HEK293 (cell line): ENCODE results near the gene GPR141.

Source experiments
- CTCF ChIA-PET: fragments of 350-600 bp; formaldehyde crosslinking; extraction: SDS; loops from one replicate; lab custom pipeline; 2021; ENCODE audit warnings: antibody characterized with exemption; lab: Yijun Ruan, JAX
- POLR2A ChIA-PET: fragments of 300-600 bp; formaldehyde crosslinking; extraction: SDS; loops from one replicate; lab custom pipeline; 2020; ENCODE audit warnings: antibody characterized with exemption, inconsistent platforms; lab: Yijun Ruan, JAX
- H3K27ac ChIP-seq: fragments of 200-500 bp; sonication (Bioruptor generic); 2 replicates; pipeline ENCODE4 v1.5.1; 2014; ENCODE audit warnings: low read depth, low read length, control low read depth, inconsistent platforms; ENCODE audit errors: extremely low read depth
- H3K36me3 ChIP-seq, 2 experiments: fragments of 200-500 bp in 1 of 2; sonication (Bioruptor generic) in 1 of 2; 1 replicate in 1 of 2; 2 replicates in 1 of 2; pipeline ENCODE4 v1.5.1; 2014 to 2017; ENCODE audit warnings: inconsistent platforms in 2 of 2, low read length in 2 of 2; ENCODE audit not compliant: control insufficient read depth in 2 of 2, insufficient read depth in 1 of 2
- H3K4me1 ChIP-seq: fragments of 200-500 bp; sonication (Bioruptor generic); 2 replicates; pipeline ENCODE4 v1.5.1; 2014; ENCODE audit warnings: mild to moderate bottlenecking, low read length, inconsistent platforms; ENCODE audit not compliant: control insufficient read depth, insufficient read depth
- H3K4me3 ChIP-seq: 2 replicates; pipeline ENCODE4 v1.5.1; 2011; ENCODE audit warnings: low read depth, mild to moderate bottlenecking, control low read depth, low read length, moderate library complexity
- H3K9me3 ChIP-seq: fragments of 200-500 bp; sonication (Bioruptor generic); 2 replicates; pipeline ENCODE4 v1.5.1; 2014; ENCODE audit warnings: low read depth, low read length, inconsistent platforms; ENCODE audit not compliant: control insufficient read depth, insufficient read depth
- GLI4 ChIP-seq: fragments of 450-650 bp; formaldehyde crosslinking; IDR thresholded peaks from 2 replicates; pipeline ENCODE4 v1.5.1; 2016; ENCODE audit warnings: missing biosample characterization, missing genetic modification characterization
- GLIS1 ChIP-seq: fragments of 450-650 bp; formaldehyde crosslinking; IDR thresholded peaks from 2 replicates; pipeline ENCODE4 v1.5.1; 2016; ENCODE audit warnings: missing biosample characterization, missing genetic modification characterization
- HOXA7 ChIP-seq: sonication (generic); formaldehyde crosslinking; IDR thresholded peaks from 2 replicates; pipeline ENCODE4 v1.8.1; 2022; ENCODE audit warnings: missing genetic modification reagents, borderline replicate concordance
- KLF8 ChIP-seq: fragments of 450-650 bp; formaldehyde crosslinking; IDR thresholded peaks from 2 replicates; pipeline ENCODE4 v1.5.1; 2016; ENCODE audit warnings: missing biosample characterization, missing genetic modification characterization
- MYNN ChIP-seq: fragments of 450-650 bp; formaldehyde crosslinking; IDR thresholded peaks from 2 replicates; pipeline ENCODE4 v1.5.1; 2016; ENCODE audit warnings: missing biosample characterization, missing genetic modification characterization, borderline replicate concordance
- OSR2 ChIP-seq: fragments of 450-650 bp; formaldehyde crosslinking; IDR thresholded peaks from 2 replicates; pipeline ENCODE4 v1.5.1; 2016; ENCODE audit warnings: missing biosample characterization, missing genetic modification characterization
- PATZ1 ChIP-seq: fragments of 450-650 bp; formaldehyde crosslinking; IDR thresholded peaks from 2 replicates; pipeline ENCODE4 v1.5.1; 2016; ENCODE audit warnings: missing biosample characterization, missing genetic modification characterization
- SCRT1 ChIP-seq: fragments of 450-650 bp; formaldehyde crosslinking; IDR thresholded peaks from 2 replicates; pipeline ENCODE4 v1.5.1; 2016; ENCODE audit warnings: missing biosample characterization, missing genetic modification characterization, borderline replicate concordance
- SP2 ChIP-seq: fragments of 450-650 bp; formaldehyde crosslinking; IDR thresholded peaks from 2 replicates; pipeline ENCODE4 v1.5.1; 2016; ENCODE audit warnings: missing biosample characterization, missing genetic modification characterization
- ZBTB48 ChIP-seq: fragments of 450-650 bp; formaldehyde crosslinking; IDR thresholded peaks from 2 replicates; pipeline ENCODE4 v1.5.1; 2016; ENCODE audit warnings: missing biosample characterization, missing genetic modification characterization
- ZNF114 ChIP-seq: fragments of 450-650 bp; formaldehyde crosslinking; IDR thresholded peaks from 2 replicates; pipeline ENCODE4 v1.5.0; 2017; ENCODE audit warnings: missing biosample characterization, missing genetic modification characterization
- ZNF202 ChIP-seq: fragments of 450-650 bp; formaldehyde crosslinking; IDR thresholded peaks from 2 replicates; pipeline ENCODE4 v1.5.1; 2016; ENCODE audit warnings: missing biosample characterization, missing genetic modification characterization, borderline replicate concordance
- ZNF211 ChIP-seq: fragments of 450-650 bp; formaldehyde crosslinking; IDR thresholded peaks from 2 replicates; pipeline ENCODE4 v1.5.1; 2016; ENCODE audit warnings: low read depth, missing biosample characterization, missing genetic modification characterization
- ZNF221 ChIP-seq: fragments of 450-650 bp; formaldehyde crosslinking; IDR thresholded peaks from 2 replicates; pipeline ENCODE4 v1.5.1; 2017; ENCODE audit warnings: missing biosample characterization, missing genetic modification characterization, borderline replicate concordance
- ZNF23 ChIP-seq: fragments of 450-650 bp; formaldehyde crosslinking; IDR thresholded peaks from 2 replicates; pipeline ENCODE4 v1.5.1; 2016; ENCODE audit warnings: missing biosample characterization, missing genetic modification characterization, borderline replicate concordance
- ZNF311 ChIP-seq: fragments of 450-650 bp; formaldehyde crosslinking; IDR thresholded peaks from 2 replicates; pipeline ENCODE4 v1.5.1; 2017; ENCODE audit warnings: missing biosample characterization, missing genetic modification characterization, borderline replicate concordance
- ZNF341 ChIP-seq: fragments of 450-650 bp; formaldehyde crosslinking; IDR thresholded peaks from 2 replicates; pipeline ENCODE4; 2016; ENCODE audit warnings: low read depth, missing biosample characterization, missing genetic modification characterization
- ZNF404 ChIP-seq: fragments of 450-650 bp; formaldehyde crosslinking; IDR thresholded peaks from 2 replicates; pipeline ENCODE4 v1.5.1; 2017; ENCODE audit warnings: missing biosample characterization, missing genetic modification characterization
- ZNF530 ChIP-seq: fragments of 450-650 bp; formaldehyde crosslinking; IDR thresholded peaks from 2 replicates; pipeline ENCODE4 v1.5.1; 2016; ENCODE audit warnings: low read depth, missing biosample characterization, missing genetic modification characterization
- ZNF558 ChIP-seq: fragments of 450-650 bp; formaldehyde crosslinking; IDR thresholded peaks from 2 replicates; pipeline ENCODE4 v1.5.1; 2016; ENCODE audit warnings: missing biosample characterization, missing genetic modification characterization
- ZNF677 ChIP-seq: fragments of 450-650 bp; IDR thresholded peaks from 2 replicates; pipeline ENCODE4 v1.5.0; 2018; ENCODE audit warnings: missing biosample characterization, mild to moderate bottlenecking, missing genetic modification characterization, moderate library complexity
- ZNF692 ChIP-seq: fragments of 450-650 bp; formaldehyde crosslinking; IDR thresholded peaks from 2 replicates; pipeline ENCODE4 v1.5.1; 2016; ENCODE audit warnings: missing biosample characterization, missing genetic modification characterization
- ZNF76 ChIP-seq: fragments of 450-650 bp; formaldehyde crosslinking; IDR thresholded peaks from 2 replicates; pipeline ENCODE4; 2016; ENCODE audit warnings: low read depth, missing biosample characterization, missing genetic modification characterization, borderline replicate concordance
- ZSCAN4 ChIP-seq: fragments of 450-650 bp; formaldehyde crosslinking; IDR thresholded peaks from 2 replicates; pipeline ENCODE4 v1.5.1; 2017; ENCODE audit warnings: missing biosample characterization, missing genetic modification characterization

Gene GPR141

GRCh38 chr7:37656913-37657530 is 26.5 kb upstream of the GPR141 start (continued):
- no peak for TF ChIP-seq ZNF211 (tag by site-specific recombination)
- TF ChIP-seq ZNF677 = no peak
- TF ChIP-seq KLF8 (tag by site-specific recombination) = no peak
- TF ChIP-seq OSR2 (tag by site-specific recombination) = no peak
- no peak for TF ChIP-seq ZSCAN4 (tag by site-specific recombination)

- peaks cover 3% of the 10 kb centered on the region; the same call in 1 of the 2 replicates for H3K4me1 ChIP-seq
- H3K4me3 ChIP-seq = no peak overlapping the region
- TF ChIP-seq PATZ1 (tag by site-specific recombination) = no peak
- no peak for TF ChIP-seq SCRT1 (tag by site-specific recombination)
- no peak for TF ChIP-seq MYNN (tag by site-specific recombination)
- no peak for TF ChIP-seq GLIS1 (tag by site-specific recombination)
- TF ChIP-seq GLI4 (tag by site-specific recombination) = no peak
- no peak for TF ChIP-seq ZNF76 (tag by site-specific recombination)
- TF ChIP-seq SP2 = no peak
- TF ChIP-seq HOXA7 = no peak
- no peak for TF ChIP-seq ZNF692 (tag by site-specific recombination)
- TF ChIP-seq ZNF311 (tag by site-specific recombination) = no peak
- TF ChIP-seq ZNF114 (tag by site-specific recombination) = no peak
- no peak for TF ChIP-seq ZNF221 (tag by site-specific recombination)
- TF ChIP-seq ZNF202 (tag by site-specific recombination) = no peak
- TF ChIP-seq ZNF530 (tag by site-specific recombination) = no peak
- TF ChIP-seq ZNF558 (tag by site-specific recombination) = no peak
- H3K9me3 ChIP-seq = no peaks in the 10 kb centered on the region
- ChIA-PET CTCF (no interaction called here), POLR2A (no interaction called here)
- H3K36me3 ChIP-seq = no peaks in the 10 kb centered on the region
- H3K27ac ChIP-seq = no peak overlapping the region
Measured at GRCh38 chr7:37657816-37658215, 25.8 kb upstream of the GPR141 start.

- ChIA-PET POLR2A (no interaction called here), CTCF (no interaction called here)
- H3K4me3 ChIP-seq = no peak overlapping the region
- TF ChIP-seq ZNF23 (tag by site-specific recombination) (no peak), ZNF404 (tag by site-specific recombination) (no peak), ZNF341 (tag by site-specific recombination) (no peak), ZBTB48 (tag by site-specific recombination) (no peak)
- TF ChIP-seq, all 188 proteins: peak for 0
- no peaks in the 10 kb centered on the region for H3K9me3 ChIP-seq
- H3K36me3 ChIP-seq = no peaks in the 10 kb centered on the region
- no peak overlapping the region for H3K27ac ChIP-seq
- H3K4me1 ChIP-seq = peaks cover 3% of the 10 kb centered on the region; the same call in 1 of the 2 replicates
Measured at GRCh38 chr7:37659971-37660565, 23.5 kb upstream of the GPR141 start.
